ENCODE data around the gene CLASP1.

CLASP1 gene

DNA sequence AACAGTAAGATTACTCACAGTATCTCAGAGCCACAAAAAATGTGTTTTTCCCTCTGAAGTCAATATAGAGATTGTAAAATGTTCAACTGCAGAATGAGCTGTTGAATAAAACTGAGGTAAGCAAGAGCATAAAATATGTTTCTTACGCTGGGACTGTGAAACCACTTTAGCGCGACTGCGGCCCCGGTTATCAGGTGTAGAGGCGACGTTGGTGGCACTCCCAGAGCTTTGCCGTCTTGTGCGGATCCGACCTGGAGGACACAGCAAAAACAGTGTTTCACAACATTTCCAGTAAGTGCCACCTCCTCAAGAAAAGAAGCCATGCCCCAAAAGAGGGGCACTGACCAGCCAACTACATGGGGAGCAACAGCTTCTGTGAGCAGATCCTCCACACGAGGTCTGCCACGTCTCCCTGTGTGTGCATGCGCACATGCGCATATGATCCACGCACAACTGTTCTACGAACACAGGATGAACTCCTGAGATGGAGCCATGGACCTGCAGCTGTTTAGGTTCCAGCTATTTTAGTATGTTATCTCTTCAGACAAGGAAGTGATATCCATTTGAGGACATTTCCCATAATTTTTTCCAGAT is 219.2 kb downstream of the CLASP1 start:
- in situ Hi-C loops (cut with MboI; ENCODE audit: low sequenced_read_pairs): no loop called here

DNA sequence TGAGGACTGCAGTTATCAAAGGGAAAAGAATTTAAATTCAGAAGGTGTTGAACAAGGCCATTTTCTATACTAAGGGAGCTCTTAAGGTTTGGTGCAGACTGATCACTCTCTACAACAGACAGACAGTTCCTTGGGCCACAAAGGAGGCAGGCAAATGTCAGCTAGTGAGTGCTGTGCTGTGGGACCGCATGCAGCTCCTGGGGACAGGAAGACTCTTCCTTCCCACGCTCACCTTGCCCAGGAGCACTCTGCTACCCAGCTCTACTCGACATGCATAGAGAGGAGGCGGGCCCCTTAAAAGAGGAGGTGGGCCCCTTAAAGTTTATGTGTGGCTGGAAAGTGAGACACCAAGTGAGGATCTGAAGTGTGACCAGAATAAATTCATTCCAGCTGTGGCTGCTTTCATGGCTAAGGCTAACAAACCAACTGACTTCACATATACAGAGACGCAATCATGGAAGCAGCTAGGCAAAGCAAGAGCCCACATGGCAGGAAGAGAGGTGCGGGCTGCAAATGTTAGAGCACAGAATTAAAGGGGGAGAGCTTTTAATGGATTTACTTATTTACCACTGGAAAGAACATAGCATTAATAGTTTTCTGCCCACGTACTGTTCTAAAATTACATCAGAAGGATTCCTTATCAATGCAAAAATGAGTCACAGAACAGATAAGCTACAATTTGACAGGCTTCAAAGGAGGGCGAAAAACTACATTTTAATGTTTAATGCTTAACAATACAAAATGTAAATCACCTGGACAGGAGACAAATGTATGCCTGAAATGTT is 220.0 kb downstream of the CLASP1 start:
- in situ Hi-C loops (cut with MboI; ENCODE audit: low sequenced_read_pairs): no loop called here

DNA sequence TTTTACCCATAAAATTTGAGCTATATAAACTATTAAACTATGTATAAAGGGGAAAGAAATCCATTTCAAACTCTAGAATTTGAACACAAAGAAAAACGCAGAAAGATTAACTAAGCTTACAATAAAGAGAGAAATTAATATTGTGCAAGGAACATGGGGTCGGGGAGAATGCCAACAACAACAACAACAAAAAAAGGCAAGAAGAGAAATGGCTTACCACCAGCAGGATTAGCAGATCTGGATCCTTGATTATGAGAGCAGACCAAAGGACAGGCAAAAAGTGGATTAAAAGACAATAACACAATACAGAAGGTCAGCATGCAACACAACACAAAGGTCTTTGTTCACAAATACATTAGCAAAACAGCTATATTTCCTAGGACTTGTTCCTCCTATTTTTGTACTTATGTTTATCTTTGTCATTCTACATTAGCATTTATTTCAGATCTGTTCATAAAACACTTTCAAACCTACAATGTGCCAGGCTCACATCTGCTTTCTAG is 222.0 kb downstream of the CLASP1 start:
- in situ Hi-C loops (cut with MboI; ENCODE audit: low sequenced_read_pairs): no loop called here

DNA sequence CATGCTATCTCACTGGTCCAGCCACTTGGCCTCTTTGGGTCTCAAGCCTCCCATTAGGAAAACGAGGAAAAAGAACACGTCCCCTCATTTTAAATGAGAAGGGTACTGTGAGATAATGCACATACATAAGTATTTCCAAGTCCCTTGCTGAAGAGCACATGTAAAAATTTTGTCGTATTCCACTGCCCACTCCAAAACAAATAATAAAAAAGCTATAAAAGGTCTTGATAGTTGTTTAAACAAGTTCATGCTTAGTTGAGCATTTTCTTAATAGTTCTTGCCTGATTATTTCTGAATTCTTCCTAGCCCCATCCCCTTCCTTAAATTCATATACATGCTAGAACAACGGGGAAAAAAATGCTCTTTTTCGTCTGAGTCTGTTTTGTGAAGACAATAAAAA is 228.8 kb downstream of the CLASP1 start:
- in situ Hi-C loops (cut with MboI; ENCODE audit: low sequenced_read_pairs): no loop called here

DNA sequence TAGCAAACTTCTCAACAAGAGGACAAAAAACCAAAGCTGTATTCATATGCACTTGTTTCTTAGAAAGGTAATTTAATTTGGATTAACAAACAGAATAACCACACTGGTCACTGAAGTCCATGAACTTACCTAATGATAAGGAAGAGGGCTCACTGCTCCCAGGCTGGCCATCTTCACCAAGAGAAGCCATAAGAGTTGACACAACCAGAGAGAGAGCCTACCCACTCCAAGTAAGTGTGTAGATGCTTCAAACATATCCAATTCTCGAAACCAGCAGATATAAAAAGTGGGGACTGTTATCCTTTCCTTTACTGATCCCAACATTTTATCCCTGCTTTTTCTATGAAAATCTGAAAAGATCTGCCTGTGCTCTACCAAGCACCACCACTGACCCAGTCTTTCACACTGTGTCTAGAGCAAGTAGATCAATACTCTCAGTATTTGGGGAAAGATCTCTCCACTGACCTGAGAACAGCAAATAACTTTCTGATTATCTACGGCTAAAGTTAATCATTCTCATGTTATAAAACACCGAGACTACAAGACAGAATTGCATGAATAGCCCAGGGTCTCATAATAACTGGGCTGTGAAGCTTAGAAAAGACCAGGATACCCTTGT is 230.1 kb downstream of the CLASP1 start:
- in situ Hi-C loops (cut with MboI; ENCODE audit: low sequenced_read_pairs): no loop called here

DNA sequence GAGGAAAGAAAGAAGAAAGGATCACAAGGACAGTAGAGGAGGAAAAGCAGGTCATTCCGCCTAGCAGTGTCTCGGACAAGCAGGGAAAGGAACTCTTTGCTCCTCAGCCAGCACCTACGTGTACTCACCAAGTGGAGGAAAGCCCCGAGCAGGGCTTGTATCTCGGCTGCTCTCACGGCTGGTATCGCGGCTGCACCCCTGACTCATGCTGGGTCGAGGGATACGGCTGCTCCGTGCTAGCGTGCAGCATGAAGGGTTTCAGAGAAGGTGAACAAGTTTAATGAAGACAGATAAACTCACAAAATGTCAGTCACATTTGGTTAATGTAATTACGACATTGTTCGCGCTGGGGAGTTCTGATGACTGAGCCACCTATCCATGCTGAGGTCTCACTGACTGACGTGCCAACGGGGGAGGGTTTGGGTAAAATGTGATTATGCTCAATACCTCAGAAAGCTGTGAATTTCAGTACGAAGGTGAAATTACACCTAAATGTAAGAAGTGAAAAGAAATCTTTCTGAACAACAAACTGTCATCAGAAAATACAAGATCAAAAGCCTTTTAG is 230.7 kb downstream of the CLASP1 start:
- in situ Hi-C loops (cut with MboI; ENCODE audit: low sequenced_read_pairs): no loop called here

DNA sequence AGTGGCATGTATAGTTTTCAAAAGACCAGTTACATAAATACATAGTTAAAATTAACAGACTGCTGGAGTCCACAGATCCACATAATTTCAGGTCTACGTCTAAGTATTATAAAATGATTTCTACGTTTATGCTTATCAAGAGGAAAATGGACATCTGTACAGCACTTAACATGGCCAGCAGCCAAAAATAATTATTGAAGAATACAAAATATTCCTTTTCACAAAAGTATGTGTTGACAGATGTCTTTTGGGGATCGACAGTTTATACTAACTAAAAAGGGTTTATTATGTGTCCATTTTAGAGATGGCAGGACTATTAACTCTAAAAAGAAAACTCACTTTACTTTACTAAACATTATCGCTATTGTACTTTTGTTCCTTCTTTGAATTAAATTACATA is 231.4 kb downstream of the CLASP1 start:
- in situ Hi-C loops (cut with MboI; ENCODE audit: low sequenced_read_pairs): no loop called here

DNA sequence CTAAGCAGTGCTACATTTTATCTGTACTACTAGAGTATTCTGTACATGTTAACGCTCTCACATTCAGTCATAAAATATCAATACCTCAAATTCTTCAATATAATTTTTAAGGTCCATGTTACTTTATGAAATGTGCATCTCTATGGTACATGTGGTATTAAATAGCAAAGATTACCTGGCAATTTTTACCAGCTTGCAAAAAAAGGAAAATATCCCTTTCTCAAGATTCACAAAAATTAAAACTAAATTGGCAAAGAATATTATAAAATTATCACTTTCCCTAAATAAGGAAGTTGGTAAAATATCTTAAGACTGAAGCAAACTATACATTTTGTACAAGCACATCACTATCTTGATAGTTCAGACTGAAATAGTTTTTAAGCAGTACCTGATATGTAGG is 233.5 kb downstream of the CLASP1 start:
- in situ Hi-C loops (cut with MboI; ENCODE audit: low sequenced_read_pairs): no loop called here

DNA sequence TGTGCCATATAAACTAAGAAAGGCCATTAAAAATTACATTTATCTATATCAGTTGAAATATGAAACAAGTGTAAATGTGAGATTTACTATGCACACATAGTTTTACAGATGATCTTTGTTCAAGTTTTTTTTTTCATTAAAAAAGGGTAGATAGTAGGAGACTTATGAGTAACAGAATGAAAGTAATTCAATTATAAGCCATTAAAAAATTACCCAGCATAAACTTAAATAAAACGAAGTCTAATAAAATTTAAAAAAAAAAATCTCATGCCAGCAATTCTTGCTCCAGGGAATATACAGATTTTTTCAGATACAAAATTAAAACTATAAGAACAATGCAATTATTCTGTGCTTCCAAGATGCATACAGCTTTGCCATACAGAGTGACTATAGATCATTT is 236.9 kb downstream of the CLASP1 start:
- in situ Hi-C loops (cut with MboI; ENCODE audit: low sequenced_read_pairs): no loop called here

DNA sequence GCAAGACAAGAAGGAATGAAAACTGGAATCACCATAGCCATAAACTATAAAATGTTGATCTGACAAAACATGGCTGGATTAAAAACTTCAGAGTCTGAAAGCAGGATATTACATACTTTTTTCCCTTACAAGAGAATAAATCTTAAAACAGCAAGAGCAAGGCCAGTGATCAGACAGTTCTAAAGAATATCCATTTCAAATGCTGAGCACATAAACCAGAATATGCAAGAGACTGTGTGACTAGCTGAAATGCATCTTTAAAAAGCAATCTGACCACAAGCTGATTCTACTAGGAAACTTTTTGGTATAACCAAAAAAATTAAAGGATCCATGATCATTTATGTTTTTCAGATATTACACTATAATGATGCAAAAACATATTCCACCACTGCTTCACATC is 239.3 kb downstream of the CLASP1 start:
- in situ Hi-C loops (cut with MboI; ENCODE audit: low sequenced_read_pairs): no loop called here

DNA sequence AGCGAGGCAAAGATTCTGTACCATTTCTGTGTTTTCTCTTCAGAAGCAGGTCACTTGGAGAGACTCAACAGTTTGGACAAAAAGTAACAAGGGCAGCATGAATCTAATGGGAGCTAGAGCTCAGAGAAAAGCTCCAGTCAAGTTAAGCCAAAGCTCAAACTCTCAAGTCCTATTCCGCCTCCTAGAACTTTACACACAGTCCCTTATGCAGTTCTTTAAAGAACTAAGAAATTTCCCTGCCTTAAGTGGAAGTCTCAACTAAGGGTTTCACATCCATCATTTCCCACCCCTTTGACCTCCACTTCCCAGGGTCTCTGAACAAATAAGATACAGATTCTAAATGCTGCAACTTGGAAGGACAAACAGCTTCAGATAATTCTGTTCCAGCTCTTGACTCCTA is 239.9 kb downstream of the CLASP1 start:
- in situ Hi-C loops (cut with MboI; ENCODE audit: low sequenced_read_pairs): no loop called here

DNA sequence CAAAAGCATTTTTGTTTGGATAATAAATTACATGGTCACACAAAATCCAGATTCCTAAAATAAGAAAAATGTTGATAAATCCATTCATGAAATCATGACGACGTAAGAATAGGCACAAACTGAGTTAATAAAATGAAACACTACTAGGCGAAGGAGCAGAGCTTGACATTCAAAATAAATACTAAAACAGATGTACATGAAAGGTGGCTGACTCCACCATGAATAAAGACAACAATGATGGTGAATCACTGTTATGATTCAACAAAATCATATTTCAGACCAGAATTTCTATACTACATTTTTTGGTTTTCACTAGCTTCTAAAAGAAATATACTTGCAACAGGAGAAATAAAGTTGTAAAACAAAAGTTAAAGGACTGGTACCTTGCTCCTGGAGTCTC is 240.6 kb downstream of the CLASP1 start:
- in situ Hi-C loops (cut with MboI; ENCODE audit: low sequenced_read_pairs): no loop called here

DNA sequence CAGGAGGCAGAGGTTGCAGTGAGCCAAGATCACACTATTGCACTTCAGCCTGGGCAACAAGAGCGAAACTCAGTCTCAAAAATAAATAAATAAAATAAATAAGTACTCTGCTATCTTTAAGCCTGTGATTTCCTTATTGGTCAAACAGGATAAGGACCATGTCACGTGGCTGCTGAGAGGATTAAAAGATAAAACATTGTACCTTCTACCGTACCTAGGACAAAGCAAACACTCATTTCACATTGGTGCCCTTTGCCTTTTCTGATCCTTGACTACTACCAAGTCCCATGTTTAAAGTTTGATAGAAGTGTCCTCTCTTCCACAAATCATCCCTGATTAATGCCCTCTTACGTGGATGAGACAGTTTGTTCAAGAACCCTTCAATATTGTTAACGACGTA is 244.0 kb downstream of the CLASP1 start:
- in situ Hi-C loops (cut with MboI; ENCODE audit: low sequenced_read_pairs): no loop called here

DNA sequence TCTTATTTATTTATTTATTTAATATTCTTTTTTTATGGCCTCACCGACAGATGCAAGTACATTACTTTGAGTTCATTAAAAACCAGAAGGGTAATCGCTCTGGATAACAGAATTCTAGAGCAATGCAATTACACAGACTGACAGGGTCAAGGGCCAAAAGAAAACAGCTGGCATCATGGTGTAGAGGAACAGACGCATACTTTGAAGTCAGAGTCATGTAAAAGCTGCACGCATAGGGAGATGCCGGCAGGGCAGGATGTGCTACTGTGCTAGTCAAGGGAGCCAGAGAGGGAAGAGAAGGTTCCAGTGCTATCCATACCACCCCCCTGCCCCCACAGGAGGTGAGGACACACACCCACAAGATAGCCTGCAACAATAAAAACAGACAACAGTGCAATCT is 249.1 kb downstream of the CLASP1 start:
- in situ Hi-C loops (cut with MboI; ENCODE audit: low sequenced_read_pairs): no loop called here

DNA sequence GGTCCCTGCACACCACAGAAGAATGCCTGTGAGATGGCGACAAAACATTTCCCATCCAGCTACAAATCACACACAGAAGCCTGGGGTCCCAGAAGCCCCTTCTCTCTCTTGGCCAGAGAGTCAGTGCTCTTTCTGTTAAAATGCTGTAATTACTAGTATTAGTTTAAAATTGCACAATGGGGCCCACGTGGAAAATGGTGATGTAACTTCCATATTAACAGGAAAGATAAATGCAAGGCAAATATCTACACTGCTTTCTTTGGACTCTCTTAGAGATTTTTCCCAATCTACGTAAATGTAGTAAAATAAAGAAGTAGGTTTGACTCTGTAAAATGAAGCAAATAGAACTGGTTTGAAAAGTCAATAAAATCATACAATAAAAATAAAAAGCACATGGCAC is 250.4 kb downstream of the CLASP1 start:
- in situ Hi-C loops (cut with MboI; ENCODE audit: low sequenced_read_pairs): no loop called here

DNA sequence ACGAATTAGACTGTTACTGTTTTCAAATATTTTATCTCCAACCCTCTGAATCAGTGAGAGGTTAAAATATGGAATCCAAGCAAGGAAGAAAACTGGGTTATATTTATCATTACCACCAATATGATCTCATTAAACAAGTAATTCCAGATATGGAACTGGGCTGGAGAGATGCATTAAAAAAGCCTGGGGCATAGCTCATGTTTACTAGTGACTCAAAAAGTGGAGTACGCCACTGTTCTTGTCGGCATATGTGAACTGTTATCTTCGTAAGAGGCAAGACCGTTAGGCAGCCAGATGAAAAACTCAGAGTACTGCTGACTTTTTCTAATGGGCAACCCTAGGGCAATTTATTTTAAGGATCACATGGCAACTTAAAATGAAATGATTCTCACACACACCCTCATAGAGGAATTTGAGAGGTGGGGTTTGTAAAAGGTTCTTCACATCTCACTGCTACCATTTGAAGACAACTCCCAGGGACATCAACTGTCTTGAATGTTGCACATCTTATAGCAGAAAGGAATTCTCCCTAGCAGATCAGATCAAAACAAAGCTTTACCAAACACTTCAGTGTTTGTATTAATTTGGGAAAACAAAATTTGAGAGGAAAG is 259.1 kb downstream of the CLASP1 start:
- in situ Hi-C loops (cut with MboI; ENCODE audit: low sequenced_read_pairs): no loop called here

DNA sequence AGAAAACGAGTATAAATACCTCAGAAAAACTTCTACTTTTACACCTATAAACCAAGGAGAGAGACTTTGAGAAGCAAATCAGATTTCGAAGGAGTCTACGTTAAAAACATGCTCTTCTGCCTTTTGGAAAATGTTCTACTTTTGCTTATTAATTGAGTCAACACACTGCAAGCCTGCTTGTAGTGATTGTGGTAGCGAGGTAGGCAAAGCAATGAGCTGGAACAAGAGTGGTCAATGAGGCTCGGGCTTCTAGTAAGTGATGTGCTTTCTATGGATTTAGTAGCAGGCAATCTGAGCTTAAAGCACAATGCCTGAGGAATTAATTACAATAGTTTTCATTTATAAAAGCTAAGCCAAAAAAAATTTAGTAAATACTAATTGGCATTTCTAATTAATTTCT is 260.9 kb downstream of the CLASP1 start:
- in situ Hi-C loops (cut with MboI; ENCODE audit: low sequenced_read_pairs): no loop called here

DNA sequence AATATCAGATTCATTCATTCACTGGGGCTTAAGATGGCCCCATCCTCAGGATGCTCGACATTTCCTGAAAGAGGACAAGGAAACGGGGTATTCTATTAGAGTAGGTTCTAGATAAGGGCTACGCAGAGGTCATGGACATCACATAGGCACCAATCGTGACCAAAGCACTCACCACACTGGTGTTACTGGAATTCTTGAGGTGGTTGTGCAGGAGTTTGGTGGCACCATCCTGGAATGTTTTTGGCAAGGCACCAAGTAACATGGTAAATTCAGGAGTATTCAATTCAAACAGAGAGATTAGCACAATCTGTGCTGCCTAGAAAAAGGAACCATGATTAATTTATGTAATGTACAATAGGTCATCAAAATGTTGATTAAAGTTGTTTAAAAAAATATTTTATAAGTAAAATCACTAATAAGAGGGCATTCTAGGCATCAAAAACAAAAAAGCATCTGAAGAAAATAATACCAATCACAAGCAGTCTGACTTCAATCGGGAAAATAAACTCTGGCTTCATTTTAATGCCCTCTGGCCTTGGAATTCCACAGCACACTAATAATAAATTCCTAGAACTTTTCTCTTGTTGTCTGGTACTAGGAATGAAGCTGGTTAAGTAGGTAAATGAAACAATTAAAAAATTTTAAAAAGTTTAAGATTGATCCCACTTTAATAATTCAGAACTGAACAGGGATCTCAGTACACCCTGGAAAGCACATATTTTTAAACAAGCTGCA is 261.5 kb downstream of the CLASP1 start:
- in situ Hi-C loops (cut with MboI; ENCODE audit: low sequenced_read_pairs): no loop called here

DNA sequence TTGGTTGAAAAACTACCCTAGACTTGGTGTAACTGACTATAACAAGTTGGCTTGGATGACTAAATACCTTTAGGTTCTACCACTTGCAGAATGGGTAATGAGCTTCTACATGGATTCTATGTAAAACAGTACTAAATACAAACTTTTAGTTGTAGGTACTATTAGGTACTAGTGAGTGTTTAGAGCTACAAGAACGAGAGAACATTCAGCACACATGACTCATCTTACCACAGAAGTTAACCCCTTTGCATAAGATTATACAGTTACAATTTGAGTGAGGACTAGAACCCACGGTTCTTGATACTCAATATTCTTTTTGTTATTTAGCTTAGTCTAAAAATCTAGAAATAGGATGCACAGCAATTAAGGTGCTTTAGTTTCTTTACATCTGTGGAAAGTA is 262.6 kb downstream of the CLASP1 start:
- in situ Hi-C loops (cut with MboI; ENCODE audit: low sequenced_read_pairs): no loop called here

DNA sequence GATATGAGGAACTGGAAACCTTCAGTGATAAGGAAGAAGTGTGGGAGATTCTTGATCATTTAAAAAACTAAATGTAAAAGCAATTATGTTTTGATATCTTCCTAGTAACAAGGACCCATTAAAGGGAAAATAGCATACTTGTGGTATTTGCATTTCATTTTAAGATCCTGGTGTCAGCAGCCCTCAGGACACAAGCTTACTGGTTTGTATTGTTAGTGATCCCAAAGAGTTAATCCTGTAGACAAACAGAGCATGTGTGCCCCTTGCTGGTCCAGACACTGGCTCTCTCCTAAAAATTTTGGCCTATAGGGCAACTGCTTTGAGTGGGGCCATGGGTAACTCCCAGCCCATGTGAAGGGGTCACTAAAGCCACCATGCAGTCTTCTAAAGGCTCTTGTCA is 263.2 kb downstream of the CLASP1 start:
- in situ Hi-C loops (cut with MboI; ENCODE audit: low sequenced_read_pairs): no loop called here

DNA sequence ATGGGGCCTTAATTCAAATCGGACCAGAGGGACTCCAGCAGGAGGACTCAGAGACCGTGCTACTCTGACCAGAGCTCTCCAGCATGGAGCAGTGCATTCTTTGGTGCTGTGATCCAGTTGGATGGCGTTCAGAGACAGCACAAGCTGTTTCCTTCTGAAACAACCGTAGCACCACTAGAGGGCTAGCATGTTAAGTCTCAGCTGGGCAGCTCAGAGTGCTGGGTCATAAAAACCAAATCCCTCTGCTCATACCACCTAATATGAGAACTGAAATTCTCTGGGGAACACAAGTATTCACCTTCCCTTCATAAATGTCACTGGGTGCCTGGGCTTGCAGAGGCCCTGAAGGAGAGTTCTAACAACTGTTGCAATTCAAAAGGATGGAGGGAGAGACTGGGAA is 266.5 kb downstream of the CLASP1 start:
- in situ Hi-C loops (cut with MboI; ENCODE audit: low sequenced_read_pairs): no loop called here
